Adrenal gland (tissue), 12 donors: ENCODE data around the gene PSD2. TPM values are rescaled to one million over a fixed set of nuclear protein-coding genes. Genes with fewer than 3 reads are reported as not detected.

Source experiments
- DNase-seq, 7 donors: peaks; one replicate each; pipeline ENCODE4 v3.0.0-alpha.2; 2019 to 2020
- H3K27ac ChIP-seq, 5 donors: fragments of 200-600 bp; sonication (generic) in 4 of 5; 1 replicate in 3 of 5; 2 replicates in 2 of 5; pipeline versions ENCODE4 v1.5.1 to v1.8.0; 2016 to 2020; ENCODE audit warnings: mild to moderate bottlenecking in 1 of 5
- H3K27me3 ChIP-seq: fragments of 200-600 bp; 2 replicates; pipeline ENCODE4 v1.8.0; 2021
- H3K36me3 ChIP-seq, 2 donors: fragments of 200-600 bp; replicated peaks in 1 of 2; 1 replicate in 1 of 2; 2 replicates in 1 of 2; pipeline versions ENCODE4 v1.5.1 to v1.8.0; 2018 to 2022
- H3K4me1 ChIP-seq, 2 donors: fragments of 200-600 bp; replicated peaks in 1 of 2; 1 replicate in 1 of 2; 2 replicates in 1 of 2; pipeline versions ENCODE4 v1.5.1 to v1.8.0; 2018 to 2021
- H3K4me3 ChIP-seq, 4 donors: fragments of 200-600 bp; sonication (generic) in 3 of 4; one replicate each; pipeline ENCODE4 v1.5.1; 2016 to 2018
- H3K9me3 ChIP-seq, 3 donors: fragments of 200-600 bp; sonication (generic) in 1 of 3; replicated peaks in 1 of 3; 1 replicate in 2 of 3; 2 replicates in 1 of 3; pipeline versions ENCODE4 v1.5.1 to v1.8.0; 2016 to 2021
- POLR2A ChIP-seq, 2 donors: fragments of 450-650 bp; IDR thresholded peaks; one replicate each; pipeline ENCODE4 v1.6.1; 2017; ENCODE audit warnings: antibody characterized with exemption in 2 of 2, mild to moderate bottlenecking in 2 of 2, moderate library complexity in 1 of 2
- WGBS, 4 donors: extraction: QIAGEN DNeasy Blood & Tissue Kit in 2 of 4; methylation state at CpG; one replicate each; pipeline versions ENCODE4 v1.1.5 to v1.1.7; 2013 to 2017; 5-methylcytosine and 5-hydroxymethylcytosine counted together
- intact Hi-C, 2 donors: fragments of 100-400 bp; cut with DNase I; formaldehyde crosslinking; loops; one replicate each; pipeline versions ENCODE4 v1.14.1 to v1.15.0; 2022 to 2023
- polyA plus RNA-seq, 3 donors: library from polyadenylated mRNA; stranded (reverse); fragments of 200-250 nt in 2 of 3; fragments of 350-450 nt in 1 of 3; fragmentation: Illumina TruSeq in 1 of 3; extraction: RNeasy Lipid Tissue Mini Kit (QIAGEN cat#74804) in 1 of 3; gene quantifications; one replicate each; pipeline ENCODE4 v1.2.3, GENCODE V29; 2013 to 2014
- total RNA-seq, 9 donors: library from RNA; depleted of rRNA in 4 of 9; stranded (reverse); fragments of >200 nt in 4 of 9; fragments of 120-200 nt in 1 of 9; fragmentation: NEBNext Ultra II Directional in 1 of 9; extraction: Animal tissue kit (Norgen Biotek cat#: 25700) in 1 of 9; gene quantifications; one replicate each; pipeline versions ENCODE4 v1.1.0 to v1.2.4, GENCODE V29; 2013 to 2023
- TF ChIP-seq, protein P1 (sequence below), 6 experiments: fragments of 450-650 bp in 4 of 6; fragments of 200-600 bp in 2 of 6; sonication (generic) in 1 of 6; IDR thresholded peaks; 1 replicate in 5 of 6; 2 replicates in 1 of 6; pipeline versions ENCODE4 v1.5.1 to v1.8.0; 2016 to 2021; ENCODE audit warnings: antibody characterized with exemption in 6 of 6, mild to moderate bottlenecking in 2 of 6, moderate library complexity in 1 of 6
- donor health status: healthy with polysubstance abuse.
- donor health status: Bipolar disorder and iron deficiency.
- donor health status: DM: yes; HTN: yes; CAD: no.
- donor health status: DM: no; HTN: no; CAD: no.
- donor health status: DM: no; HTN: no; CAD: no.
- donor health status: DM: yes; HTN: yes; CAD: no.

PSD2 gene
- total and polyA plus RNA-seq, 12 donors: 0.11 to 0.46 (median 0.24) TPM; not detected in 5

DNA sequence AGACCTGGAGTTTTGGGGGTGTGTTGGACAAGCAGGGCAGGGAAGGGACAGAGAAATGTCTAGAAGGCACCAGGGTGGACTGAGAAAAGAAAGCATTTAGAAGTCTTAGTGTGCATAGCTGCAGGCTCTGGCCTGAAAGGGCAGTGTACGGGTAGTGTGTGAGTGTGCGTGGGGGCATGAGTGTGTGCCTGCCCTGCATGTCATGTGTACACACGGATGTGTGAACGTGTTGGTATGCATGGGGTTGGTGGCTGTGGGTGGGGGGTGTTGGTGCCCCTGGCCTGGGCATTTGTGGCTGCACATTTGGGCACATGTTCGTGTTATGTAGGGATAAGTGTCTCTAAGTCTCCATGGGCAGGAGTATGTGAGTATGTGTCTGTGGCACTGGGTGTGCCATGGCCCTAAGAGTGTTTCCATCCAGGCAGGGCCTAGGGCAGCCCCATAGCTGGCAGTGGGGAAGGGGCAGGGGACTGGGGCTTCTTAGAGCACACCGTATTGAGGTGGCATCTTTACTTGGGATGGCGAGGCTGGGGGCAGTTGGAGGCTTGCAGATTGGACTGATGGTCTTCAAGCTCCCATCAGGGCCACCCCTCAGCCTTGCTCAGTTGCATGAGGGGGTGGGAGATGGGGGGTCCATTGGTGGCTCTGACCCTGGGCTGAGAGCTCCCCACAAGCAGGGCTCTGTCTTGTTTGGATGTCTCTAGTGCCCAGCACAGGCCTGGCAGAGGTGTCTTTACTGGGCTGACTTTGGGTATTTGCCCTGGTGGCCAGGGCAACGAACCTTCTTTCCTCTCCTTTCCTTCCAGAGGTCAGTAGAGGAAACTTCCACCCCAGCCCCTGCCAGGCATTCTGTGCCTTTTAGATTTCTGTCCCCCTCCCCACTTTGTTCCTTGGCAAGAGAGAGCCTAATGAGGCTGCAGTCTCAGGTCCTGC lies 15.0 kb downstream of the PSD2 start:
- no peak overlapping the region for H3K4me3 ChIP-seq
- no peak for DNase-seq
- TF ChIP-seq, protein P1, sequence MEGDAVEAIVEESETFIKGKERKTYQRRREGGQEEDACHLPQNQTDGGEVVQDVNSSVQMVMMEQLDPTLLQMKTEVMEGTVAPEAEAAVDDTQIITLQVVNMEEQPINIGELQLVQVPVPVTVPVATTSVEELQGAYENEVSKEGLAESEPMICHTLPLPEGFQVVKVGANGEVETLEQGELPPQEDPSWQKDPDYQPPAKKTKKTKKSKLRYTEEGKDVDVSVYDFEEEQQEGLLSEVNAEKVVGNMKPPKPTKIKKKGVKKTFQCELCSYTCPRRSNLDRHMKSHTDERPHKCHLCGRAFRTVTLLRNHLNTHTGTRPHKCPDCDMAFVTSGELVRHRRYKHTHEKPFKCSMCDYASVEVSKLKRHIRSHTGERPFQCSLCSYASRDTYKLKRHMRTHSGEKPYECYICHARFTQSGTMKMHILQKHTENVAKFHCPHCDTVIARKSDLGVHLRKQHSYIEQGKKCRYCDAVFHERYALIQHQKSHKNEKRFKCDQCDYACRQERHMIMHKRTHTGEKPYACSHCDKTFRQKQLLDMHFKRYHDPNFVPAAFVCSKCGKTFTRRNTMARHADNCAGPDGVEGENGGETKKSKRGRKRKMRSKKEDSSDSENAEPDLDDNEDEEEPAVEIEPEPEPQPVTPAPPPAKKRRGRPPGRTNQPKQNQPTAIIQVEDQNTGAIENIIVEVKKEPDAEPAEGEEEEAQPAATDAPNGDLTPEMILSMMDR (IDR thresholded peaks at IDR 0.05): no peak
- no peak for TF ChIP-seq POLR2A (IDR thresholded peaks at IDR 0.05)

DNA sequence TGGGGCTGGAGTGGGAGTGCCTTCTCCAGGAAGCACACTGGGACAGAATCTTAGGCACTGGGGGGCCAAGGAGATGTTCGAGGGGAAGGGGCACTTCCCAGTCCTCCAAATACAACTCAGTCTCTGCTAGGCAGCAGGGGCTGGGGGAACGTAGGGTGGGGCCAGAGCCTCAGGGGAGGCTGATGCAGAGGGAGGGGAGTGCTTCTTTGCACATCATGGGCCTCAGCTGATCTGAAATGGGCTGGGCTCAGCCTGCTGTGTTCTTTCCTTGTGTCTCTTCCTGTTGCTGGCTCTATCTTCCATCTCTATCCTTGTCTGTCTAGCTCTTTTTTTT lies 15.6 kb downstream of the PSD2 start:
- intact Hi-C loops: no loop called here
- WGBS, 4 donors: 43 to 80% (median 53%) methylated on average over 1 to 2 of the region's 2 CpGs
- Histone ChIP-seq H3K4me1 (no peaks in the 10 kb centered on the region), H3K9me3 (no peaks in the 10 kb centered on the region), H3K4me3 (no peak overlapping the region), H3K27ac (no peak overlapping the region), H3K27me3 (no peaks in the 10 kb centered on the region), H3K36me3 (no peaks in the 10 kb centered on the region)
- no peak for TF ChIP-seq POLR2A (IDR thresholded peaks at IDR 0.05)
- TF ChIP-seq, protein P1 (IDR thresholded peaks at IDR 0.05): no peak
- DNase-seq: no peak

More for the DNA sequence above, 15.0 kb downstream of the PSD2 start:
- no peak overlapping the region for H3K27ac ChIP-seq
- no peaks in the 10 kb centered on the region for H3K4me1 ChIP-seq
- H3K9me3 ChIP-seq: no peaks in the 10 kb centered on the region
- intact Hi-C loops: no loop called here
- H3K36me3 ChIP-seq: no peaks in the 10 kb centered on the region
- no peaks in the 10 kb centered on the region for H3K27me3 ChIP-seq
- WGBS, 4 donors: 87 to 94% (median 89%) methylated on average over 7 to 8 of the region's 8 CpGs

DNA sequence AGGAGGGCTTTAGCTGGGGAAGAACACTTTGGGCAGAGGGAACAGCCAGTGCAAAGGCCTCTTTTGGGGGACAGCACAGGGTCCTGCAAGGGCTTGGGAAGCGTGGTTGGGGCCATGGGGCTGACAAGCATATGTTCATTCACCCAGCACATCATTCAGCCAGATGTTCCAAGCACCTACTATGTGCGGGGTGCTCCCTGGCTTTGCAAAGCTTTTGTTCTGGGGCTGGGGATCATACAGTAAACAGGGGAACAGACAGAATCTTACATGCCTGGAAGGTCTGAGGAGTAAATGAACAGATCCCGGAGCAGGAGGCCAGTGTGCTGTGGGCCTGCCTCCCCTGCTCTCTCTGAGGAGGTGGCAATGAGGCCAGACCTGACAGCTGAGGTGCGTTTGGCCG lies 16.7 kb downstream of the PSD2 start:
- 76 to 97% (median 87%) methylated on average over 4 to 5 of the region's 5 CpGs for WGBS, 4 donors
- H3K4me1 ChIP-seq: no peaks in the 10 kb centered on the region
- no peak for DNase-seq
- TF ChIP-seq, protein P1 (IDR thresholded peaks at IDR 0.05): no peak
- no peak for TF ChIP-seq POLR2A (IDR thresholded peaks at IDR 0.05)
- H3K4me3 ChIP-seq: no peak overlapping the region
- intact Hi-C loops: no loop called here
- H3K9me3 ChIP-seq: no peaks in the 10 kb centered on the region
- H3K27ac ChIP-seq: no peak overlapping the region
- H3K27me3 ChIP-seq: no peaks in the 10 kb centered on the region
- no peaks in the 10 kb centered on the region for H3K36me3 ChIP-seq

DNA sequence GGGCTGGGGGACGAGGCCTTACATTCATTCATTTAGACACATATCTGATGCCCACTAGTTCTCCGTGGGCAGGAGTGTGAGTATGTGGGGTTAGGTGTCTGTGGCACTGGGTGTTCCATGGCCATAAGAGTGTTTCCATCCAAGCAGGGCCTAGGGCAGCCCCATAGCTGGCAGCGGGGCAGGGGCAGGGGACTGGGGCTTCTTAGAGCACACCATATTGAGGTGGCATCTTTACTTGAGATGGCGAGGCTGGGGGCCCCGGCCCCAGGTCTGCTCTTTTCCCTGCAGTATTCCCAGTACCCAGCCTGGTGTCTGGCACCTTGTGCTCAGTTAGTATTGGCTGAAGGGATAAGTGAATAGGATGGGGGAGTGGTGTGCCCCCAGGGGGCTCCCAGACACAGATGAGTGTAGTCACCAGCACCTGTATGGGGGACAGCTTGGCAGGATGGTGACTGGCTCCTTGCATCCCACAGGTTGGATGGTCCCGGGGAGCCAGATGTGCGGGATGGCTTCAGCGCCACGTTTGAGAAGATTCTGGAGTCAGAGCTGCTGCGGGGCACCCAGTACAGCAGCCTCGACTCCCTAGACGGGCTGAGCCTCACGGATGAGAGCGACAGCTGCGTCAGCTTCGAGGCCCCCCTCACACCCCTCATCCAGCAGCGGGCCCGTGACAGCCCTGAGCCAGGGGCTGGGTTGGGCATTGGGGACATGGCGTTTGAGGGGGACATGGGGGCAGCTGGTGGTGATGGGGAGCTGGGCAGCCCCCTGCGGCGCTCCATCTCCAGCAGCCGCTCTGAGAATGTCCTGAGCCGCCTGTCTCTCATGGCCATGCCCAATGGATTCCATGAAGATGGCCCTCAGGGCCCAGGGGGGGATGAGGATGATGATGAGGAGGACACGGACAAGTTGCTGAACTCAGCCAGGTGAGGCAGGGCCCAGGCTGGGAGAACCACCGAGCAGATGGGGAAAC lies 17.5 kb downstream of the PSD2 start:
- Histone ChIP-seq H3K27me3 (no peaks in the 10 kb centered on the region), H3K9me3 (no peaks in the 10 kb centered on the region), H3K27ac (no peak overlapping the region), H3K4me1 (no peaks in the 10 kb centered on the region), H3K4me3 (no peak overlapping the region), H3K36me3 (no peaks in the 10 kb centered on the region)
- DNase-seq: no peak
- no peak for TF ChIP-seq POLR2A (IDR thresholded peaks at IDR 0.05)
- intact Hi-C loops: no loop called here
- 83 to 93% (median 90%) methylated on average over 10 to 25 of the region's 25 CpGs for WGBS, 4 donors
